ENCODE data around the gene C1QTNF4.
"Not testable (repeated sequence)": the region's sequence is repeated elsewhere in the genome, so short reads cannot be mapped to it uniquely, and the experiment has no call there.

Gene C1QTNF4

GRCh38 chr11:47565340-47566148 is 28.7 kb downstream of the C1QTNF4 start, which contains the start of gene PTPMT1:
PTPMT1 (plus strand) TSS chr11:47565599; CDS start chr11:47565623, 24 bp downstream.
- FAIRE-seq = no peak

DNA sequence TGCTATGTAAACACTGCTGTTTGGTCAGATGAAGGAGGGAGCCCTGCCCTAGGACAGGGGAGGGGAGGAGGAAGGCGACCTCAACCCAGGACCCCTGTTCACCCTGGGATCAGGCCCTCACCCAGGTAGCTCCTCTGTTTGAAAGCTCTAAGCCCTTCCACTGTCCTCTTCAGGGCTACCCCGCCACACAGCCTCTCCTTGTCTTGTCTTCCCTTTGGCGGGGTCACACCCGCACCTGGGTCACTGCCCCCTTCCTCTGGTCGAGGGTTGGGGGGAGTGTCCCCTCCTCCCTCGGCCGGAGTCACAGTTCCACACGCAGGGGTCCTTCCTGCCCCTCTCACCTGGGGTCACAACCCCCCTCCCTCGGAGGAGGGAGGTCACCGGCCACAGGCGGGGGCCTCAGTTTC is 29.3 kb downstream of the C1QTNF4 start:
- no peak for FAIRE-seq

DNA sequence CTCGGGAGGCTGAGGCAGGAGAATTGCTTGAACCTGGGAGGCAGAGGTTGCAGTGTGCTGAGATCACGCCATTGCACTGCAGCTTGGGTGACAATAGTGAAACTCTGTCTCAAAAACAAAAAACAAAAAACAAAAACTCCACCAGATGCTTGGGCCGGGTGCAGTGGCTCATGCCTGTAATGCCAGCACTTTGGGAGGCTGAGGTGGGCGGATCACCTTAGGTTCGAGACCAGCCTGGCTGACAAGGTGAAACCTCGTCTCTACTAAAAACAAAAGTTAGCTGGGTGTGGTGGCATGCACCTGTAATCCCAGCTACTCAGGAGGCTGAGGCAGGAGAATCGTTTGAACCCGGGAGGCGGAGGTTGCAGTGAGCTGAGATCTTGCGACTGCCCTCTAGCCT is 29.8 kb downstream of the C1QTNF4 start:
- not testable (repeated sequence) for FAIRE-seq

GRCh38 chr11:47562393-47562792 is 31.8 kb downstream of the C1QTNF4 start:
- FAIRE-seq = not testable (repeated sequence)

DNA sequence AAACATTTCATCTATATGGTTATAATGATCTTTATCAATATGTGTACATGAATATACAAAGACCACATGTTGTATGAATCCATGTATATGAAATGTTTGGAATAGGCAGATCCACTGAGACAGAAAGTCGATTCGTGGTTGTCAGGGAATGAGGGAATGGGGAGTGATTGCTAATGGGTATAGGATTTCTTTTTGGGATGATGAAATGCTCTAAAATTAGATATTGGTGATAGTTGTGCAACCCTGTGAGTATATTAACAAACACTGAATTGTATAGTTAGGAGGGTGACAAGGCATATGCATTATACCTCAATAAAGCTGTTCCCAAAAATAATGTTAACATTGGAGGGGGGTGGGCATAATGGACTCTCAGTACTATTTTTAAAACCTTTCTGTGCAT is 33.8 kb downstream of the C1QTNF4 start:
- no peak for FAIRE-seq

DNA sequence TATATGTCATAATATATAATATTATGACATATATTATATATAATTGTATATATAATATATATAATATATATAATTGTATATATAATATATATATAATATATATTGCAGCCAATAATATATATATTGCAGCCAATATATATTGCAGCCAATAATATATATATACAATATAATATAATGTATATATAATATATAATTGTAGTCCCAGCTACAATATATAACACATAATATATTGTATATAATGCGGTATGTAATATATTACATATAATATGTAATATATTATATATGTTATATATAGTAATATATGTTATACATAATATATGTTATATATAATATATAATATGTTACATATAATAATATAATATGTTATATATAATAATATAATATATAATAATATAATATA is 35.5 kb downstream of the C1QTNF4 start:
- FAIRE-seq = peak; percentile 99

DNA sequence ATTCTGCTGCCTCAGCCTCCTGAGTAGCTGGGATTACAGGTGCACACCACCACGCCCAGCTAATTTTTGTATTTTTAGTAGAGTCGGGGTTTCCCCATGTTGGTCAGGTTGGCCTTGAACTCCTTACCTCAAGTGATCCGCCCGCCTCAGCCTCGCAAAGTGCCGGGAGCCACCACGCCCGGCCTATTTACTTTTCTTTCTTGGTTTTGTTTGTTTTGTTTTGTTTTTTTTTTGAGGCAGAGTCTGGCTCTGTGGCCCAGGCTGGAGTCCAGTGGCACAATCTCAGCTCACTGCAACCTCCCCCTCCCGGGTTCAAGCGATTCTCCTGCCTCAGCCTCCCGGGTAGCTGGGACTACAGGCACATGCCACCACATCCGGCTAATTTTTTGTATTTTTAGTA is 37.2 kb downstream of the C1QTNF4 start:
- not testable (repeated sequence) for FAIRE-seq

DNA sequence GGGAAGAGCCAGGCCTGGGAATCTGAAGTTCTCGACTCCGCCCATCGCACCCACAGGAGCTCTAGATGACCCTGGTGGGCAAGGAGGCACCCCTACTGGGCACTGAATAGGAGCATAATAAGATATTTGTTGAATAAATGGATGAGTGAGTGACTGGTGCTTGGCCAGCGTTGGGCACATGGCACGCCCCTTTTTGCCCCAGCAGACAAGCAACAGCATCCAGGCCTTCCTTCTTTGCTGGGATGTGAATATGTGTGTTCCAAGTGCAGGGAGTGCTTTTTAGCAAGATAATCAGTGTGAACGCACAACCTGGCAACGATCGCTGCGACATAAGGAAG is 40.8 kb downstream of the C1QTNF4 start:
- no peak for FAIRE-seq

DNA sequence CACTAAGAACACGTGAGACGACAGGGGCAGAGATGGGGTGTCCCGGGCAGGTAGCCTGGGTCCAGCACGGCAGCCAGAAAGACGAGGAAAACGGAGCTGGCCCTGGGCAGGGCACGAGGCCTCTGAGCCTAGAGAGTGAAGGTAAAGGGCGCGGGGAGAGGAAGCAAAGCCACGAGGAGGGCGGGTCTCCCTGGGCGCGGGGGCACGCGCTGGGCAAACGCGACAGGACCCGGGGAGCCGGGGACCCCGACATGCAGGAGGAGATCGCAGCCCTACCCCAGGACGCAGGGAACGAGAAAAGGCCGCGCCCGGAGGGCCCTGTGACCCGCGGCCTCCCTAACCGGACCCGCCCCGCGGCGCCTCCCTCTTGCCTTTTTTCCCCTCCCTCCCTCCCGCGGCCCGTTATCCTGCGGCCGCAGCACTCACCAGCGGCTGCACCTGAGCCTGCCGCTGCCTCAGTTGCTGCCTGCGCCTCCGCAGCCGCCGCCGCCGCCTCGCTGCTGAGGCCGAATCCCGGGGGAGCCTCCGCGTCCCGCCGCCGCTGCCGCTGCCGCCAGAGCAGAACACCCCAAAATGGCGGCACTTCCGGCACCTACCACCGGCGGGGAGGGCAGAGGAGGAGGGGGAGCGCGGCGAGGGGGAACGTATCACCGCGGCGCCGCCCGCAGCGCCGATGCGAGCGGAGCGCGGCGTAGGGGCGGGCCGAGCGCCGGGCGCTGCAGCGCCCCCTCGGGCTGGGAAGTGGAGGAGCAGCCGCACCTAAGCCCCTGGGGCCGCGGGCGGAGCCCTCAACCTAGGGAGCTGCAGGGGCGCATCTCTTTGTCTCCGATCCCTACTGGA is 41.4 kb downstream of the C1QTNF4 start, which contains the start of gene CELF1:
Gene CELF1 (minus strand): TSS at position 567 of the 840 bp plus-strand sequence. CDS start 53,609 bp downstream, outside the sequence.
- FAIRE-seq = no peak

DNA sequence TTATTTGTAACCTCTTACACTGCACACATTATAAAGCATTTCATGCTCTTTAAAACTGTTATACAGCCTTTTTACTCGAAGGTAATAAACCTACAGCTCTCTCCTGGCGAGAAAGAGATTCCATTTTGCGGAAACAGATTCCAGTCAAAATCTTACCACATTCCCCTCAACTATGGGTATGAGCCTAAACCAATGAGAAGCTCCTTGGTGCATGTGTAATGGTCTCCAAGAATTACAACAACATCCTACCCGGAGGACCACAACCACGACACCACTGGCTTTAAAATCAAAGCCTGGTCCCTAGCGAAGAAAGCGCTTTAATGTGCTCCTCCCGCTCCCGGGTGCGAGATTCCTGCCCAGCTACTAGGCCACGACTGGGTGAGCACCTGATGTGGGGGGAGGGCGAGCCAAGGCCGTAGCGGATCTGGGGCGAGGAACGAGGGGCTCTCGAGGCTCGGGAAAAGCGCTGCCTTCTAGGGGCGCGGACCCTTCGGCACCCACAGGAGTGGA is 42.1 kb downstream of the C1QTNF4 start:
- FAIRE-seq = no peak

DNA sequence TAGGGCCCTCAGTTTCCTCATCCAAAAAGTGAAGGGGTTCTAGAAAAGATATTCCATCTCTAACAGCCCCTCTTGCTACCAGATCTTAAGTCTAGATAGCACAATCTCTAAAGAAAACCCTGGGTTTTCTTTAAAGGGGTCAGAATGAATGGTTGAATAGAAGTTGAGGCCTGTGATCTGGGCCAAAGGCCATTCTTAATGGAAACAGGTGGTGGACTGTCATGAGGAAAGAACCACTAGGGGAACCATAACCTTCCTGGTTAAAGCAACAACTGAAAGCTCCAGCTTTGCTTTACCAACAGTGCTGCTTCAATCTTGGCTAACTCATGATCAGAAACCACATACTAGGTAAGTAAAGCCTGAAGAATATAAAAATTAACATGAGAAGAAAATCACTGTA is 43.1 kb downstream of the C1QTNF4 start:
- FAIRE-seq = peak; percentile 29

DNA sequence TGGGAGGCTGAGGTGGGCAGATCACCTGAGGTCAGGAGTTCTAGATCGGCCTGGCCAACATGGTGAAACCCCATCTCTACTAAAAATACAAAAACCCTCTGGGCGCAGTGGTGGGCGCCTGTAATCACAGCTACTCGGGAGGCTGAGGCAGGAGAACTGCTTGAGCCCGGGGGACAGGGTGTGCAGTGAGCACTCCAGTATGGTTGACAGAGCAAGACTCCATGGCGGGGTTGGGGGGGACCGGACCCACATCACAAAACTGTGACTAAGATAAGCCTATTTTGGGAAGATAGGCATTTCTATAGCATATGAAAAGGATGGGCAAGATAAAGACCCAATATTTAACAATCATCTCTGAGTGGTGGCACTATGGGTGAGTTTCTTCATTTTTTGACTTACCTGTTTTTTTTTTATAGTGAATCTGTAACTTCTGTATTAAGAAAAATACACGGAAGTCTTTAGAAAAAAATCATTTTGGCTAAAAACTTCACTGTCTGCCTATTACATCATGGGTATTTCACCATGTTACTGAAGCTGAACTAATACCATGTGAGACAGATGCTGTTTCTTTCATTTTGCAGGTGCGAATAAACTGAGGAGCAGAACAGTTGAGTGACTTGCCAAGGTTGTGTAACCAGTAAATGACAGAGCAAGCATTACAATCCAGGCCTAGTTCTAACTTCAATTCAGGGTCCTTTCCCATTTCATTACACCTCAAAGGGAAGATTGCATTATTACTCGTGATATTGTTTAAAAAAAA is 43.7 kb downstream of the C1QTNF4 start:
- no peak for FAIRE-seq

GRCh38 chr11:47546274-47546673 is 47.9 kb downstream of the C1QTNF4 start:
- not testable (repeated sequence) for FAIRE-seq

- no peak for FAIRE-seq
Measured at GRCh38 chr11:47545298-47545697, 48.9 kb downstream of the C1QTNF4 start.

DNA sequence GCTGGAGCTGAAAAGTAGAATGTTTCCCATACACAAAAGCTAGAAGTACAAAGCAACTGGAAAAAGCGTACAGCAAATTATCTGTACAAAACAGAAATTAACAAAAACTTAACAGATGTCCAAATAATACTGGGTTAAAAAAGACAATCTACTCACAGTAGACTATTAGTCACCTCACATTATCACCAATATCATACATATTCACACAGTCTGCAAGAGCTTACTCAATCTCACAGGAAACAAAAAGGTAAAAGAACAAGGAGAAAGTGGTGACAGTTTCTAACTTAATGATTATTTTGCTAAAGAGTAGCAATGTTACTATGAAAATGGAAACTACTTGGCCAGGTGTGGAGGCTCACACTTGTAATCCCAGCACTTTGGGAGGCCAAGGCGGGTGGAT is 53.1 kb downstream of the C1QTNF4 start:
- FAIRE-seq = no peak

DNA sequence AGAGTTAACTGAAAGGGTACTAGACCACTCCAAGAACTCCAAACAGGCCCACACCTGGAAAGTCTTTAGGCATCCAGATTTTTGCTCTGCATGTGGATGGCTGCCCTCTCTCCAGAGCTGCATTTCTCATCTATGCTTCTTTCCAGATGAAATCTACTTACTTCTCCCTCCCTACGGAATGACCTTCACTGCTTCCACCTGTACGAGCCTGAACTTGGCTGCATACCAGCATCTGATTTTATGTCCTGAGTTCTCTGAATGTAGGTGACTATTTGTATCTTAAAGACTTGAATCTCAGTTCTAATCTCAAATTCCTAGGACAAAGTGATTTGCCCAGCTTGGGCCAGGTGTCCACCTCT is 54.6 kb downstream of the C1QTNF4 start:
- no peak for FAIRE-seq

Data from A204.1 (cell line).